SK-N-SH (cell line): ENCODE data around the gene P2RY8.

ENCODE experiments used
- CHD2 ChIP-seq: fragments of 150-350 bp; IDR thresholded peaks from 2 replicates; pipeline ENCODE4 v1.6.1; 2018; ENCODE audit warnings: low read length; ENCODE audit not compliant: partially characterized antibody
- CTCF ChIP-seq: fragments of 200-600 bp; sonication (generic); IDR thresholded peaks from 2 replicates; pipeline ENCODE4 v1.6.1; 2017; ENCODE audit warnings: antibody characterized with exemption, mild to moderate bottlenecking, moderate library complexity
- GATA2 ChIP-seq: sonication (generic); formaldehyde crosslinking; IDR thresholded peaks from 2 replicates; pipeline ENCODE4 v1.5.0; 2020; ENCODE audit warnings: mild to moderate bottlenecking, missing genetic modification reagents
- REST ChIP-seq: IDR thresholded peaks from 2 replicates; pipeline ENCODE4 v1.6.1; 2012; ENCODE audit warnings: mild to moderate bottlenecking, low read depth, low read length, moderate library complexity
- USF1 ChIP-seq: IDR thresholded peaks from 2 replicates; pipeline ENCODE4 v1.4.0; 2012; ENCODE audit warnings: low read depth, borderline replicate concordance
- YY1 ChIP-seq: IDR thresholded peaks from 2 replicates; pipeline ENCODE4 v1.4.0; 2012; ENCODE audit warnings: low read depth, mild to moderate bottlenecking

- no peak for TF ChIP-seq REST
- no peak for TF ChIP-seq CTCF
- no peak for TF ChIP-seq USF1
- no peak for TF ChIP-seq CHD2
- TF ChIP-seq GATA2 (CRISPR knock-in tag) = no peak
- no peak for TF ChIP-seq YY1
Observed at GRCh38 chrX:1518512-1518911, 18.5 kb downstream of the P2RY8 start.
